ENCODE data around the gene SMG1. TPM values are rescaled to one million over a fixed set of nuclear protein-coding genes. Genes with fewer than 3 reads are reported as not detected.
"Not testable (repeated sequence)": the region's sequence is repeated elsewhere in the genome, so short reads cannot be mapped to it uniquely, and the experiment has no call there.

The SMG1 gene
- polyA plus RNA-seq, 2 donors = 9.2 to 15.0 TPM

- 78 to 80% methylated on average over 2 of the region's 2 CpGs for WGBS, 2 donors
- H3K27ac ChIP-seq (ENCODE audit: low read depth in 2 of 2, low read length in 1 of 2); H3K27me3 ChIP-seq (ENCODE audit: control insufficient read depth in 1 of 2, insufficient read depth in 2 of 2, low read length in 2 of 2); H3K4me3 ChIP-seq (ENCODE audit: low read depth in 1 of 2, low read length in 2 of 2); H3K9me3 ChIP-seq (ENCODE audit: control insufficient read depth in 2 of 2, insufficient read depth in 1 of 2, low read depth in 1 of 2, low read length in 1 of 2); H3K4me1 ChIP-seq (ENCODE audit: control insufficient read depth in 2 of 2, insufficient read depth in 2 of 2, low read length in 1 of 2); H3K36me3 ChIP-seq (ENCODE audit: control insufficient read depth in 2 of 2, insufficient read depth in 2 of 2, low read length in 1 of 2): not testable (repeated sequence)
Measured at GRCh38 chr16:18869043-18869771, 57.0 kb downstream of the SMG1 start.

DNA sequence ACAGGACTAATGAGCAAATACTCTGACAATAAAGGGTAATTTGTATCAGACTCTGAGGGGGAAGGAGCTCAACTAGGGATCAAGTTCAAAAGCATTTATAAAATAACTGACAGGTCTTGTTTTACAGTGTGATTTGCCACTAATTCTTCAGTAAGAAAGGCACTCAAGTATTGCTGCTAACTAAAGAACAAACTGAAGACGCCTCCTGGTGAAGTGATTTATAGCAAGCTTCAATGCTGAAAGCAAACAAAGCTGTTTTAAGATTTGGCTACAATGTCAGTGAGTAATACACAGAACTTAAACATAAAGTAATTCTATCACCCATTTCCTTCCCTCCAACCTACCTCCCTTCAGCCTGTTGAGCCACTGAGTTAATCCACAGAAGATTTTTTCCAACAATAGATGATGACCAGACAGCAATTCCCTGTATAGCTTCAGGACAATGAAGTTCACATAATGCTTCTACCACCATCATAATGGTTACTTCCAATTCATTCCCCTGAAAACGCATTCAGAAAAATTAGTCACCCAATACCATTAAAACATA, 59.9 kb downstream of the SMG1 start:
- H3K27ac ChIP-seq (ENCODE audit: low read depth in 2 of 2, low read length in 1 of 2); H3K27me3 ChIP-seq (ENCODE audit: control insufficient read depth in 1 of 2, insufficient read depth in 2 of 2, low read length in 2 of 2); H3K9me3 ChIP-seq (ENCODE audit: control insufficient read depth in 2 of 2, insufficient read depth in 1 of 2, low read depth in 1 of 2, low read length in 1 of 2); H3K4me3 ChIP-seq (ENCODE audit: low read depth in 1 of 2, low read length in 2 of 2); H3K36me3 ChIP-seq (ENCODE audit: control insufficient read depth in 2 of 2, insufficient read depth in 2 of 2, low read length in 1 of 2); H3K4me1 ChIP-seq (ENCODE audit: control insufficient read depth in 2 of 2, insufficient read depth in 2 of 2, low read length in 1 of 2): not testable (repeated sequence)
- WGBS, 2 donors = 50 to 64% methylated on average over 2 of the region's 2 CpGs

DNA sequence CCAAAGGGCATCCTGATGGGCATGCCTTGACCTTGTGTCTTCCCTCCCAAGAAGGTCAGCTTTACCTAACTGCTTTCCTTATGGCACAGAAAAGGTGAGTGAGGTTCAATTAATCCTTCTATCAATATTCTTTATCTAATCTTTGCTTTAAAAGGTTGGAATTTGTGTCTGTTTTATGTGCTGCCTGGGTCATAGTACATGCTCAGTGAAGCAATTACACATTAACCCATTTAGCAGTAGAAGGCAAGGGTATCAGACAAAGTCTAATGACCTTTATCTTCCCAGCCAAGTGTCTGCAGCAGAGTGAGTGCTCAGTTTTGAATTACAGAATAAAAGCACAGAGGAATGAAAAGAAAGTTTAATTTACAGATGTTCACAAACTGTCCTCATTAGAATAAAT, 63.3 kb downstream of the SMG1 start:
- H3K27ac ChIP-seq (ENCODE audit: low read depth in 2 of 2, low read length in 1 of 2); H3K4me3 ChIP-seq (ENCODE audit: low read depth in 1 of 2, low read length in 2 of 2); H3K27me3 ChIP-seq (ENCODE audit: control insufficient read depth in 1 of 2, insufficient read depth in 2 of 2, low read length in 2 of 2); H3K9me3 ChIP-seq (ENCODE audit: control insufficient read depth in 2 of 2, insufficient read depth in 1 of 2, low read depth in 1 of 2, low read length in 1 of 2); H3K4me1 ChIP-seq (ENCODE audit: control insufficient read depth in 2 of 2, insufficient read depth in 2 of 2, low read length in 1 of 2); H3K36me3 ChIP-seq (ENCODE audit: control insufficient read depth in 2 of 2, insufficient read depth in 2 of 2, low read length in 1 of 2): not testable (repeated sequence)

GRCh38 chr16:18855196-18855595, 71.0 kb downstream of the SMG1 start:
- WGBS, 2 donors = 100% methylated on average over 1 of the region's 1 CpG
- H3K27ac ChIP-seq (ENCODE audit: low read depth in 2 of 2, low read length in 1 of 2) = no peak overlapping the region
- H3K27me3 ChIP-seq (ENCODE audit: control insufficient read depth in 1 of 2, insufficient read depth in 2 of 2, low read length in 2 of 2) = no peaks in the 10 kb centered on the region
- H3K9me3 ChIP-seq (ENCODE audit: control insufficient read depth in 2 of 2, insufficient read depth in 1 of 2, low read depth in 1 of 2, low read length in 1 of 2) = no peaks in the 10 kb centered on the region
- no peaks in the 10 kb centered on the region for H3K4me1 ChIP-seq (ENCODE audit: control insufficient read depth in 2 of 2, insufficient read depth in 2 of 2, low read length in 1 of 2)
- H3K4me3 ChIP-seq (ENCODE audit: low read depth in 1 of 2, low read length in 2 of 2) = no peak overlapping the region
- H3K36me3 ChIP-seq (ENCODE audit: control insufficient read depth in 2 of 2, insufficient read depth in 2 of 2, low read length in 1 of 2) = no peaks in the 10 kb centered on the region

GRCh38 chr16:18853694-18854093, 72.5 kb downstream of the SMG1 start:
- peaks cover 0 to 2% of the 10 kb centered on the region in 2 donors for H3K36me3 ChIP-seq (ENCODE audit: control insufficient read depth in 2 of 2, insufficient read depth in 2 of 2, low read length in 1 of 2)
- H3K4me3 ChIP-seq (ENCODE audit: low read depth in 1 of 2, low read length in 2 of 2) = no peak overlapping the region
- no peak overlapping the region for H3K27ac ChIP-seq (ENCODE audit: low read depth in 2 of 2, low read length in 1 of 2)
- no peaks in the 10 kb centered on the region for H3K27me3 ChIP-seq (ENCODE audit: control insufficient read depth in 1 of 2, insufficient read depth in 2 of 2, low read length in 2 of 2)
- no peaks in the 10 kb centered on the region for H3K9me3 ChIP-seq (ENCODE audit: control insufficient read depth in 2 of 2, insufficient read depth in 1 of 2, low read depth in 1 of 2, low read length in 1 of 2)
- no peaks in the 10 kb centered on the region for H3K4me1 ChIP-seq (ENCODE audit: control insufficient read depth in 2 of 2, insufficient read depth in 2 of 2, low read length in 1 of 2)

- 81 to 92% methylated on average over 1 of the region's 1 CpG for WGBS, 2 donors
- Histone ChIP-seq H3K4me1 (ENCODE audit: control insufficient read depth in 2 of 2, insufficient read depth in 2 of 2, low read length in 1 of 2) (no peaks in the 10 kb centered on the region), H3K4me3 (ENCODE audit: low read depth in 1 of 2, low read length in 2 of 2) (no peak overlapping the region), H3K36me3 (ENCODE audit: control insufficient read depth in 2 of 2, insufficient read depth in 2 of 2, low read length in 1 of 2) (peaks cover 3 to 5% of the 10 kb centered on the region in 2 donors), H3K9me3 (ENCODE audit: control insufficient read depth in 2 of 2, insufficient read depth in 1 of 2, low read depth in 1 of 2, low read length in 1 of 2) (no peaks in the 10 kb centered on the region), H3K27me3 (ENCODE audit: control insufficient read depth in 1 of 2, insufficient read depth in 2 of 2, low read length in 2 of 2) (no peaks in the 10 kb centered on the region), H3K27ac (ENCODE audit: low read depth in 2 of 2, low read length in 1 of 2) (no peak overlapping the region)
Measured at GRCh38 chr16:18852647-18853046, 73.6 kb downstream of the SMG1 start.

GRCh38 chr16:18846416-18846815, 79.8 kb downstream of the SMG1 start:
- Histone ChIP-seq H3K4me1 (ENCODE audit: control insufficient read depth in 2 of 2, insufficient read depth in 2 of 2, low read length in 1 of 2) (no peaks in the 10 kb centered on the region), H3K36me3 (ENCODE audit: control insufficient read depth in 2 of 2, insufficient read depth in 2 of 2, low read length in 1 of 2) (peaks cover 11 to 23% of the 10 kb centered on the region in 2 donors), H3K27ac (ENCODE audit: low read depth in 2 of 2, low read length in 1 of 2) (no peak overlapping the region), H3K27me3 (ENCODE audit: control insufficient read depth in 1 of 2, insufficient read depth in 2 of 2, low read length in 2 of 2) (no peaks in the 10 kb centered on the region), H3K4me3 (ENCODE audit: low read depth in 1 of 2, low read length in 2 of 2) (no peak overlapping the region), H3K9me3 (ENCODE audit: control insufficient read depth in 2 of 2, insufficient read depth in 1 of 2, low read depth in 1 of 2, low read length in 1 of 2) (no peaks in the 10 kb centered on the region)
- WGBS, 2 donors = 82 to 88% methylated on average over 1 of the region's 1 CpG

GRCh38 chr16:18842565-18842964, 83.6 kb downstream of the SMG1 start:
- H3K36me3 ChIP-seq (ENCODE audit: control insufficient read depth in 2 of 2, insufficient read depth in 2 of 2, low read length in 1 of 2) = peaks cover 16 to 23% of the 10 kb centered on the region in 2 donors

DNA sequence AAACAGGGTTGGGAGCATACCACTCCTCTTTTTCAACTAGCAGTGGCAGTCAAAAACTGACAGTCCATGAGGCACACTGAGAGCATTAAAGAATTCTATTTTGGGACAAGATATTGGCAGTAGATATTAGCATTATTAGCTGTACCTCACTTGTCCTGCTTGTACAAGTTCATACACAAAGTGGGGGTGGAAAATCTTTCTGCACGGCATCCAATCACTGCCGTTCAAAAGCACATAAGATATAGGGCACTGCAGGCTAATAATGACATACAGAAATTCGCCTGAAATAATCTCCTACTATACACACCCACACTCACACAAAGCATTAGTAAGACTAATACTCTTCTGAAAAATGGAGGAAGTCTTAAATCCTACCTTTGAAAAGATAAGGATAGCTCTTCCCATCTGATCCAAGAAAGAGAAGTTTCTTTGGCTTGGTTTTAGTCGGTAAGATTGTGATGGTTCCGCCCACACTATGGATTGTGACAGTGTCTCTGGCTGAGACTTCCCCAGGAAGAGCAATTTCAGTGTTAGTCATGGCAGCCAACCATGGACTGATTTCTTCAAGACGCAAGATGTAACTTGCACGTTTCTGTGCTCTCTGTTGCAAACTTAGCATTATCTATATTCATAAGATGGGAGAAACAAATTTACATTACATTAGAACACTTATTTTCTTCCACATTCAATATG, 84.2 kb downstream of the SMG1 start:
- Histone ChIP-seq H3K36me3 (ENCODE audit: control insufficient read depth in 2 of 2, insufficient read depth in 2 of 2, low read length in 1 of 2) (peaks cover 14 to 20% of the 10 kb centered on the region in 2 donors), H3K9me3 (ENCODE audit: control insufficient read depth in 2 of 2, insufficient read depth in 1 of 2, low read depth in 1 of 2, low read length in 1 of 2) (no peaks in the 10 kb centered on the region), H3K27me3 (ENCODE audit: control insufficient read depth in 1 of 2, insufficient read depth in 2 of 2, low read length in 2 of 2) (no peaks in the 10 kb centered on the region), H3K27ac (ENCODE audit: low read depth in 2 of 2, low read length in 1 of 2) (no peak overlapping the region), H3K4me3 (ENCODE audit: low read depth in 1 of 2, low read length in 2 of 2) (no peak overlapping the region), H3K4me1 (ENCODE audit: control insufficient read depth in 2 of 2, insufficient read depth in 2 of 2, low read length in 1 of 2) (no peaks in the 10 kb centered on the region)
- 80 to 82% methylated on average over 7 of the region's 7 CpGs for WGBS, 2 donors

More at GRCh38 chr16:18842565-18842964, 83.6 kb downstream of the SMG1 start:
- Histone ChIP-seq H3K27ac (ENCODE audit: low read depth in 2 of 2, low read length in 1 of 2) (no peak overlapping the region), H3K4me1 (ENCODE audit: control insufficient read depth in 2 of 2, insufficient read depth in 2 of 2, low read length in 1 of 2) (no peaks in the 10 kb centered on the region), H3K4me3 (ENCODE audit: low read depth in 1 of 2, low read length in 2 of 2) (no peak overlapping the region), H3K27me3 (ENCODE audit: control insufficient read depth in 1 of 2, insufficient read depth in 2 of 2, low read length in 2 of 2) (no peaks in the 10 kb centered on the region), H3K9me3 (ENCODE audit: control insufficient read depth in 2 of 2, insufficient read depth in 1 of 2, low read depth in 1 of 2, low read length in 1 of 2) (no peaks in the 10 kb centered on the region)
- WGBS, 2 donors = 95 to 98% methylated on average over 6 of the region's 6 CpGs

DNA sequence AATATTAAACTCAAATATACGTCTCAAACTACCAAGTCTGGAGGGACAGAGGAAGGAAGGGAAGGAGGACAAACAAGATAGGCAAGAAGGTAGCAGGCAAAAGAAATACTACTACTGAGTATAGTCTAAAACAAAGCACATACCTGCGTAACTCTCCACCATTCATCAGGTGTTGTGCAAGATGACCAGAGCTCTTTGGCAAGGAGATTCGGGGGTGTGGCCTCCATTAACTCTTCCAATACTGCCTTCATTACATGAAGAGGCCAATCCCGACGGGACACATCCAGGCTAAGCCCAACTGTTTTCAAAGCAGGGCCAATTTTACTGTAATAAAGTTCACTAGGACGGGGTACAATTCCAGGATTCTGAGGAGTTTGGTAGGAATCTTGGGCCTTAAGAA, 86.7 kb downstream of the SMG1 start:
- Histone ChIP-seq H3K36me3 (ENCODE audit: control insufficient read depth in 2 of 2, insufficient read depth in 2 of 2, low read length in 1 of 2) (peaks cover 18 to 30% of the 10 kb centered on the region in 2 donors), H3K9me3 (ENCODE audit: control insufficient read depth in 2 of 2, insufficient read depth in 1 of 2, low read depth in 1 of 2, low read length in 1 of 2) (no peaks in the 10 kb centered on the region), H3K27me3 (ENCODE audit: control insufficient read depth in 1 of 2, insufficient read depth in 2 of 2, low read length in 2 of 2) (no peaks in the 10 kb centered on the region), H3K4me1 (ENCODE audit: control insufficient read depth in 2 of 2, insufficient read depth in 2 of 2, low read length in 1 of 2) (no peaks in the 10 kb centered on the region), H3K4me3 (ENCODE audit: low read depth in 1 of 2, low read length in 2 of 2) (no peak overlapping the region), H3K27ac (ENCODE audit: low read depth in 2 of 2, low read length in 1 of 2) (no peak overlapping the region)
- 66 to 67% methylated on average over 6 of the region's 6 CpGs for WGBS, 2 donors
